HepG2 (cell line): ENCODE data around the gene ABCG2.

Experiments
- CBX2 ChIP-seq, 2 experiments: fragments of 200-600 bp in 1 of 2; sonication (generic); formaldehyde crosslinking in 1 of 2; IDR thresholded peaks; 2 replicates each; pipeline versions ENCODE4 v1.7.0 to v1.8.1; 2018 to 2022; ENCODE audit warnings: low read depth in 2 of 2, low read length in 1 of 2, mild to moderate bottlenecking in 1 of 2, missing genetic modification reagents in 1 of 2
- MAX ChIP-seq: IDR thresholded peaks from 2 replicates; pipeline ENCODE4 v1.6.1; 2012; ENCODE audit warnings: inconsistent platforms
- MYC ChIP-seq: sonication (generic); formaldehyde crosslinking; IDR thresholded peaks from 2 replicates; pipeline ENCODE4 v1.9.0; 2021; ENCODE audit warnings: missing genetic modification reagents, borderline replicate concordance
- ZFX ChIP-seq: sonication (generic); formaldehyde crosslinking; IDR thresholded peaks from 2 replicates; pipeline ENCODE4 v1.4.0; 2020; ENCODE audit warnings: mild to moderate bottlenecking, low read depth, missing genetic modification reagents, moderate library complexity
- ZNF441 ChIP-seq: sonication (generic); formaldehyde crosslinking; IDR thresholded peaks from 2 replicates; pipeline ENCODE4 v1.7.0; 2021; ENCODE audit warnings: missing genetic modification reagents, borderline replicate concordance
- ZNF503 ChIP-seq: sonication (generic); formaldehyde crosslinking; IDR thresholded peaks from 2 replicates; pipeline ENCODE4 v1.4.0; 2020; ENCODE audit warnings: missing genetic modification reagents
- ZNF563 ChIP-seq: sonication (generic); formaldehyde crosslinking; IDR thresholded peaks from 2 replicates; pipeline ENCODE4 v1.8.0; 2022; ENCODE audit warnings: mild to moderate bottlenecking, moderate library complexity, missing genetic modification reagents
- ZNF709 ChIP-seq: sonication (generic); formaldehyde crosslinking; IDR thresholded peaks from 2 replicates; pipeline ENCODE4 v1.5.0; 2020; ENCODE audit warnings: mild to moderate bottlenecking, missing genetic modification reagents
- ZNF713 ChIP-seq: sonication (generic); formaldehyde crosslinking; IDR thresholded peaks from 2 replicates; pipeline ENCODE4 v1.4.0; 2020; ENCODE audit warnings: mild to moderate bottlenecking, missing genetic modification reagents

- no peak for TF ChIP-seq ZNF563 (CRISPR knock-in tag)
- TF ChIP-seq MAX: no peak
- TF ChIP-seq ZNF713: no peak
- no peak for TF ChIP-seq MYC (CRISPR knock-in tag)
- no peak for TF ChIP-seq CBX2 (IDR thresholded peaks at IDR 0.05; ENCODE audit: low read depth, low read length)
- no peak for TF ChIP-seq CBX2 (CRISPR knock-in tag; IDR thresholded peaks at IDR 0.05; ENCODE audit: low read depth)
- no peak for TF ChIP-seq ZNF503
- no peak for TF ChIP-seq ZFX (CRISPR knock-in tag)
- no peak for TF ChIP-seq ZNF709 (CRISPR knock-in tag)
- TF ChIP-seq ZNF441: no peak
Measured at GRCh38 chr4:88062843-88063242, 95.6 kb downstream of the ABCG2 start.
